ENCODE measurements around the gene GLDC.
"Not testable (repeated sequence)": the region's sequence is repeated elsewhere in the genome, so short reads cannot be mapped to it uniquely, and the experiment has no call there.

GLDC gene

GRCh38 chr9:6562871-6563430, 82.6 kb downstream of the GLDC start:
- DNase-seq = no peak

GRCh38 chr9:6562201-6562600, 83.3 kb downstream of the GLDC start:
- no peak for DNase-seq

GRCh38 chr9:6557883-6558616, 87.5 kb downstream of the GLDC start:
- no peak for DNase-seq

DNA sequence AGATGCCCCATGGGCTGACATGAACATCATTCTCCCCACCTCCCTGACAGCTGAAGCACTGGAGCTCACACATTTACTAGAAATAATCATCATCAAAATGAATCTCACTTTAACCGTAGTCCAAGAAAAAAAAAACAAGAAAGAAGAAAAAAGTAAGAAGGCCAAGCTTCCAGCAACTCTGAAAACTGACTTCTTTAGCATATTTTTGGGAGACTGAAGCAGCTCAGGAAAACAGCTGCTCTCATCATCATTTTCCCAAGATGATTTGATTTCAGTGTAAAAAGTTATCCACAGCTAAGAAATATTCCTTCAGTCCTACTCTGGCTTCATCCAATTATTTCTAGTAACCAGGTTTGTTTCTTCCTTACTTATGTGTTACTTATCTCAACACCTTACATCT, 91.7 kb downstream of the GLDC start:
- DNase-seq = no peak

DNA sequence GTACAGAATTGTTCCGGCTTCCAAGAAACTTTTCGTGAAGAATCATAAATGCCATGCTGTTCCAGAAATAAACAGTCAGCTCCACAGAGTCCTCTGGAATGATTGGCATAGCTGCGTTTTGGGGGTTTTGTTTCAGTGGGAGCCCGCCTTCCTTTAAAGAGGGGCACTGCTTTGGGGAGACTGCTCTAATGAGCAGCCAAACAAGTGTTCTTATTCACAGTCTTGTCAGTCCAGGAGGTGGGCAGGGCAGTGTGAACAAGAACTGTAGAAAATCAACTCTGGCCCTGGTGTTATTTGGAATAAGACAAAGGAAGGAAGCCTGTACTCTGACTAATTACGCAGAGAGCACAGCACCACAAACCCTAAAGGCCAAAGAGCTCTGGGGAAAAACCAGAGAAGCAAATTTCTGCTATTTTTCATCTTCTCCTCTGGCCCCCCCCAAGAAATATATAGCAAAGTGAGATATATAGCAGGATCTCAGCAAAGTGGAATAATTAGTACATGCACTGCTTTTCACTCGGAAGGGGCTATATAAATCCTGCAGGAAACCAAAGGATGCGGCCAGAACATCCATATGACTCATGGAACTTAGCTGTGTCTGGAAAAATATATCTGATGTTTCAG, 92.9 kb downstream of the GLDC start:
- DNase-seq = no peak

- no peak for DNase-seq
Measured at GRCh38 chr9:6552033-6552432, 93.5 kb downstream of the GLDC start.

- DNase-seq = no peak
Measured at GRCh38 chr9:6551136-6551535, 94.4 kb downstream of the GLDC start.

DNA sequence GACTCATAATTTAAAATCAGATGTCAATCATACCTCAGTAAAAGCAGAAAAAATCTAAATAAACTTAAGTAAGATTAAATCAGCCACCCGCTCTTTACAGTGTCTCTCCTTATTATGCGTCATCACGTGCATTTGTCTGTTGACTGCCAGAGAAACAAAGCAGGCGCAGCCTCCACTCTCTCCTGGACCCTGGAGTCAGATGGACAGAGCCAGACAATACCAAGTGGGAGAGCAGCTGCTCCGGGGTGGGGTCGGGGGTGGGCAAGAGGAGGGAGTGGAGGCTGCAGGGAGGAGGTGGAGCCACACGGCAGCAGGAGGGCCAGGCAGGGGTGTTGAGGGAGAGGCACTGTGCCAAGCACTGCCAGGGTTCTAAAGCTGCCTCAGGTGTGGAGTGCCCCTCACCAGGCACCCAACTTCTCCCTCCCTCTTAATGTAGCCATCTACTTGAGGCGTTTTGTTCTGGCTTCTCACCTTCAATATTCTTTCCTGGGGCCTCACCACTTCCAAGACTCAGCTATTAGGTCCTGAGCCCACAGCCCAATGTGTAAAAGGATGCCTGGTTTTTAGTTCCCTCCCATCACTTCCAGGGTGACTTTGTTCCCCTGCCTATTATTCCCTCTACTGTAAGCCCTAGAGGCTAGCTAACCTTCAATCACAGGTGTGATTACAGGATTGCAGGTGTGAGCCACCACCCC, 96.3 kb downstream of the GLDC start:
- no peak for DNase-seq

GRCh38 chr9:6545017-6545691, 100.4 kb downstream of the GLDC start:
- DNase-seq = no peak

GRCh38 chr9:6543204-6543603, 102.3 kb downstream of the GLDC start:
- DNase-seq = no peak

DNA sequence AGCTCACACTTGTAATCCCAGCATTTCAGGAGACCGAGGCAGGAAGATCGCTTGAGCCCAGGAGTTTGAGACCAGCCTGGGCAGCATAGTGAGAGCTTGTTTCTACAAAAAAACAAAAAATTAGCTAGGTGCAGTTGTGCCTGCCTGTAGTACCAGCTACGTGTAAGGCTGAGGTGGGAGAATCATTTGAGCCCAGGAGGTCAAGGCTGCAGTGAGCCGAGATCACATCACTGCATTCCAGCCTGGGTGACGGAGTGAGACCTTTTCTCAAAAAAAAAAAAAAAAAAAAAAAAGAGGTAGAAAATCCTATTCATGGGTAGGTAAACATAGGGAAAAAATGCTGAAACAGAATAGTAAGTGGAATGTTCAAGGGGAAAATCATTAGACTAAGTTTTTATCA, 102.9 kb downstream of the GLDC start:
- DNase-seq = not testable (repeated sequence)

GRCh38 chr9:6538666-6539071, 106.9 kb downstream of the GLDC start:
- no peak for DNase-seq

DNA sequence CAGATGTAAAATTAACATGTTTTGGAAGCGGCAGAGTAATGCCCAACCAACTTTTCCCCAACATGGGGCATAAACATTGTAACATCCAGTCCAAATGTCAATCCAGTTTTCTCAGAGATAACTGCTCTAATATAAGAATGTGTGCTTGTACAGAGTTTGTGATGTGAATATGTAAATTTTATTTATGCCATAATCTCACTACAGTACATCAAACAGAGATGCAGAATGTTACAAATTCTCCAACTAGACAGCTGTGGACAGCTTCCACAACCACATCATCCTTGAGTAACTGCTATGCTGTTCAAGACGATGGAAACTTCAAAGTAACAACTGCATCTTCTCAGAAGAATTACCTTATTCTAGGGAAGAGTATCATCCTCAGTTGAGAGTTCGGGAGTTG, 109.9 kb downstream of the GLDC start:
- DNase-seq = no peak

DNA sequence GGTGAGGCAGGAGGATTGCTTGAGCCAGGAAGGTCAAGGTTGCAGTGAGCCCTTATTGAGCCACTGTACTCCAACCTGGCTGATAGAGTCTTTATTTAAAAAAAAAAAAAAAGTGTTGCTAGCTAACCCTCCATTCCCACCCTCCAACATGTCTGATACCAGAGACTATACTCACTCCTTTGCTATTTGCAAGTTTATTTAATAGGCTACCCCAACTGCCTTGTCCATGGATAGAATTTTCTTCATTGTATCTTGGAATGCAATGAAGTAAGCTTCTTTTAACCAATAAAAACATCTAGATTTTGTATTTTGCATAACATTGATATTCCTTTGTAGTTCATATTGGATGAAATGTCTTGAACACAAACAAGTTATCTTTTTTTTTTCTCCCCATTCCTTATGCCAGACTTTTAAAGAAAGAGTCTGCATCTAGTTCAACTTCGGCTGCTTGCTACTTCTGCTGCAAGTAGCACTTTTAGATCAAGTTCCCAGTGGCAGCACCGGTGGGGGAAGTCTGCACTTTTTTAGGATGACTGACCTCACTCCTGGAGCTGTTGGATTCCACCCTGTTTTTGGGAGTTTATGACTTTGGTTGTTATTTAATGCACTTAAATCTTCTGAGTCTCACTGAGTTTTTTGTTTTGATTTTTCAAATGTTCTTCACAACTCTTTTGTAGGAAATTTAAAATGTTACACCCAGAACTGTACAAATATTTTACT, 120.0 kb downstream of the GLDC start:
- no peak for DNase-seq

GRCh38 chr9:6522263-6522662, 123.3 kb downstream of the GLDC start:
- DNase-seq = no peak

DNA sequence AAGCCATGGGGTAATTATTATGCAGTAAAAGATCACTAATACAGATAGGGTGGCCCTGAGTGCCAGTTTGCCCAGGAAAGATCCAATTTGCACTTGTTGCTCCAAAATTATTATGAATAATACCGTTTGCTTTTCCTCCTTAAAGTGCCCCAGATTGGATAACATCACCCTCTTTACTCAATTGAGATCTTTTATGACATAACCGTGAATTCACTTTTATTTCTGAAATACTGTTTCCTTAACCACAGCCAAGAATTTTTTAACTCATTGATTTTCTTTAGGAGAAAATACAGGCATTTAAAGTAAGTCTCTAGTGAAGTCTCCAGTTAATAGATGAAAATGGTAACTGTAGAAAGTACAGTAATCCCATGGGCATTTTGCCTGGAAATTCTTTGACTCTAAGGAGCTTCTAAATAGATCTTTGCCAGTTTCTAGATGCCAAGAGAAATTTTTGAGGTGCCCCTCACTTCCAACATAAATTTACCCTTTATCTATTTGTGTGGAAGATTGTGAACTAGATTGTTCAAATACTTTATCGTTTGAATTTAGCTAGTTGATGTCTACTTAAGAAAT, 133.4 kb downstream of the GLDC start:
- no peak for DNase-seq

- no peak for DNase-seq
Measured at GRCh38 chr9:6506571-6506970, 139.0 kb downstream of the GLDC start.

DNA sequence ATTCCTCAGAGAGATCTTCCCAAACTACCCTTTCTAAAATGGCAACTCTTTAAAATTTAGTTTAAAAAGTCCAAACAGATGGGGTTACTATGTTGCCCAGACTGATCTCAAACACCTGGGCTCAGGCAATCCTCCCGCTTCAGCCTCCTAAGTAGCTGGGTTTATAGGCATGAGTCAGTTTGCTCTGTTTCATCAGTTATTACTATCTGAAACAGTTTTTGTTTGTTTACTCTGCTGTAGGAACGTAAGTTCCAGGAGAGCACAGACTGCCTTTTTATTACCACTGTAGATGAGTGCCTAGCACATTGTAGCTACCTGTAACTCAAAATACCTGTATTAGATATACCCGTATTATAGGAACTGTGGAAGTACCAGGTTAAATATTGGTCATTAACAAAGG, 143.1 kb downstream of the GLDC start:
- no peak for DNase-seq

DNA sequence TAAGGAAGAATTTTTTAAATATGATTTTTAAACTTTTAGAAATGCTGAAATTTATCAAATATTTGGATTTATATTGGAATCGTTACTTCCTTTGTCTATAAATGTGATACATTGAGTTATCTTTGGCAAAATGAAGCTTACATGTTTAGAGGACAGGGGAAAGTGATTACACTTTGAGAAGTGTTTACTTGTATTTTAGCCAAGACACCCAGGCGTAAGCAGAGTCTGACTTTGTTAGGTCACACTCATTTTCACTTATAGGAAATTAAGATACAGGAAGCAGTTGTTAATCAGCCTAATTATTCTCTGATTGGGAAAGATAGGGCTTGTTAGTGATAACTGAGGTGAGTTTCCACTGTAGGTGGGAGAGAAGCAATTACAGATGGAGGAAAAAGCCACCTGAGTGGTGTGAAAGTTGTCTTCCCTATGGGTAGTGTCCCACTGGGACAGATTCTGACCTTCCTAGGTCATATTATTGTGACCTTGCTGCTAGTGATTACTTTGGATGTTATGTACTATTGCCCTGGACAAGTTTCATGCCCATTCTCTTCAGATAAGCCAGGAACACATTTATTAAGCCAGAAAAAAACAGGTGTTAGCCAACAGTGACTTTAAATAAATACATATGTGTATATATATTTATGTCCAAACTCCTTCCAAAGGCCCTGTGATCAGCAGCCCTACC, 143.9 kb downstream of the GLDC start:
- DNase-seq = no peak

GRCh38 chr9:6498982-6499381, 146.5 kb downstream of the GLDC start:
- no peak for DNase-seq

- no peak for DNase-seq
Measured at GRCh38 chr9:6495466-6495865, 150.1 kb downstream of the GLDC start.

DNA sequence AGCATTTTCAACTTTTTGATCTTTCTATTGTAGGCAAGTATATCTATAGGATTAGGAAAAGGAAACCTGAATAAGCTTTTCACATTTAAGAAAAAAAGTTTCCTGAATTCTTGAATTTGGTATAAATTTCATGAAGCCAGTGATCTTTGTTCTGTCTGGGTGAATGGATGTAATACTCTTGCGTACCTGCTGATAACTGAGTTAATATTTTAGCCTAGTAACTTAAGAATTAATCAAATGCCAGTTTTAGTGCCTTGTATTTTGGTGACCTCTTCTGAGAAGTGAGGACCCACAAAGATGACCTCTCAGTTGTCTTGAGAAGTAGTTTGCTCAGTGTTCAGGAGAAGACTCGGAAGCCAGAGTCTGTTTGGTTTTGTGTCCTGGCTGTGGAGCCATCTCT, 154.7 kb downstream of the GLDC start:
- no peak for DNase-seq
